Adipocyte (in vitro differentiated cells): ENCODE data around the gene MAPK1IP1L.

ENCODE experiments used
- DNase-seq: peaks from one replicate; pipeline ENCODE4 v3.0.0-alpha.2; 2015; ENCODE audit warnings: low read depth
- H3K27me3 ChIP-seq: replicated peaks from 2 replicates; pipeline ENCODE4 v1.7.0; 2013; ENCODE audit warnings: mild to moderate bottlenecking, low read length, moderate library complexity; ENCODE audit not compliant: control insufficient read depth, insufficient read depth
- H3K36me3 ChIP-seq: 2 replicates; pipeline ENCODE4 v1.7.0; 2013; ENCODE audit warnings: low read length, mild to moderate bottlenecking, moderate library complexity; ENCODE audit not compliant: control insufficient read depth, insufficient read depth, severe bottlenecking
- H3K4me1 ChIP-seq: 2 replicates; pipeline ENCODE4 v1.7.0; 2013; ENCODE audit warnings: mild to moderate bottlenecking, low read length, moderate library complexity; ENCODE audit not compliant: control insufficient read depth, insufficient read depth
- H3K4me3 ChIP-seq: 2 replicates; pipeline ENCODE4 v1.7.0; 2013; ENCODE audit warnings: mild to moderate bottlenecking, low read length, moderate library complexity
- H3K9ac ChIP-seq: 2 replicates; pipeline ENCODE4 v1.7.0; 2013; ENCODE audit warnings: mild to moderate bottlenecking, low read length, moderate library complexity
- H3K9me3 ChIP-seq: 2 replicates; pipeline ENCODE4 v1.7.0; 2013; ENCODE audit warnings: mild to moderate bottlenecking, low read length, moderate library complexity; ENCODE audit not compliant: control insufficient read depth

Gene MAPK1IP1L

GRCh38 chr14:55115460-55115859 is 64.0 kb downstream of the MAPK1IP1L start:
- Histone ChIP-seq H3K27me3 (no peaks in the 10 kb centered on the region), H3K4me1 (peaks cover 14% of the 10 kb centered on the region), H3K4me3 (no peak overlapping the region), H3K9me3 (no peaks in the 10 kb centered on the region), H3K9ac (no peak overlapping the region), H3K36me3 (no peaks in the 10 kb centered on the region)
- no peak for DNase-seq

GRCh38 chr14:55115861-55116245 is 64.4 kb downstream of the MAPK1IP1L start:
- Histone ChIP-seq H3K4me3 (no peak overlapping the region), H3K27me3 (no peaks in the 10 kb centered on the region), H3K9me3 (no peaks in the 10 kb centered on the region), H3K4me1 (peaks cover 14% of the 10 kb centered on the region), H3K36me3 (no peaks in the 10 kb centered on the region), H3K9ac (no peak overlapping the region)
- DNase-seq = no peak

- no peak for DNase-seq
Observed at GRCh38 chr14:55116246-55117030, 65.0 kb downstream of the MAPK1IP1L start.

GRCh38 chr14:55117803-55118441 is 66.5 kb downstream of the MAPK1IP1L start:
- H3K4me3 ChIP-seq = no peak overlapping the region
- no peak overlapping the region for H3K9ac ChIP-seq
- no peaks in the 10 kb centered on the region for H3K27me3 ChIP-seq
- H3K4me1 ChIP-seq = peaks cover 24% of the 10 kb centered on the region
- H3K9me3 ChIP-seq = no peaks in the 10 kb centered on the region
- DNase-seq = no peak
- H3K36me3 ChIP-seq = no peaks in the 10 kb centered on the region

More at GRCh38 chr14:55116246-55117030, 65.0 kb downstream of the MAPK1IP1L start:
- Histone ChIP-seq H3K27me3 (no peaks in the 10 kb centered on the region), H3K4me1 (peaks cover 14% of the 10 kb centered on the region), H3K9ac (no peak overlapping the region), H3K36me3 (no peaks in the 10 kb centered on the region), H3K9me3 (no peaks in the 10 kb centered on the region), H3K4me3 (no peak overlapping the region)

- H3K4me3 ChIP-seq = no peak overlapping the region
- H3K9ac ChIP-seq = no peak overlapping the region
- H3K4me1 ChIP-seq = peaks cover 29% of the 10 kb centered on the region
- no peaks in the 10 kb centered on the region for H3K27me3 ChIP-seq
- no peak for DNase-seq
- no peaks in the 10 kb centered on the region for H3K9me3 ChIP-seq
- no peaks in the 10 kb centered on the region for H3K36me3 ChIP-seq
Observed at GRCh38 chr14:55118761-55119160, 67.3 kb downstream of the MAPK1IP1L start.
